GM21529 (cell line): ENCODE measurements around the gene GABRA5.

Experiments
- ATAC-seq: cut with Tn5 transposase; IDR thresholded peaks from one replicate; pipeline ENCODE4 v1.9.1; 2021; ENCODE audit not compliant: unreplicated experiment

Gene GABRA5

DNA sequence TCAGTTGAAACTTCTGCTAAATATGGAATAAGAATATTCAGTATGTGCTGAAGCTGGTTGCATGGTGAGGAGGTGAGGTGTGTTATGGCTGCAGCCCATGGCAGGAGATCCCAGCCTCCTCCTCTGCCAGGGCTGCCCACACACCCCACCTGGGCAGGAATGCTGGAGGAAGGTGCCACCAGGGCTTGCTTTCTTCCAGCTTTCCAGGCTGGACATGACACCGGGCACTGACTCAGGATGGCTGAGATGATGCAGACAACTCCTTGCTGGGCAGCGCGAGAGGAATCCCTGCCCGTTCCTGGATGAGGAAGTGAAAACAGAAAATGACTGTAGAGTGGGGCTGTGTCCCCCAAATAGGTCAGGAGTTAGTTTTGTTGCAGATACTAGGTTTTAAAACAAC lies 118.2 kb downstream of the GABRA5 start:
- ATAC-seq = no peak

DNA sequence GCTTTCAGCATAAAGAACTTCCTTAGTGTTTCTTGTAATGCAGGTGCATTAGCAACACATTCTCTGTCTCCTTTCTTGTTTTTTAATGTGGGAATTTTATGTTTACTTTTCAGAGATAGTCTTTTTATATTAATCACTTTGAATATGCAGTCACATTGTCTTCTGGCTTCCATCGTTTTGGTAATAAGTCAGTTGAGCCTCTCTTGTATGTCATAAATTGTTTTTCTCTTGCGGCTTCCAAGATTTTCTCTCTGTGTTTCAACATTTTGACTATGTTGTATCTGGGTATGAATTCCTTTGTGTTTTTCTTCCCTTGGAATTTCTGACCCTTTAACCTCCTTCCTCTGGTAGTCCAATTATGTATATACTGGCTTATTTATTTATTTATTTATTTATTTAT lies 129.4 kb downstream of the GABRA5 start:
- ATAC-seq = no peak
